CD4-positive, alpha-beta T cell (primary cell): ENCODE results near the gene EXOC3. TPM values are rescaled to one million over a fixed set of nuclear protein-coding genes. Genes with fewer than 3 reads are reported as not detected.

Source experiments
- ATAC-seq: fragments of 200-7000 bp; cut with Tn5 transposase; one replicate; pipeline ENCODE4 v1.10.0; 2022; ENCODE audit warnings: mild to moderate bottlenecking; ENCODE audit not compliant: poor library complexity
- CTCF ChIA-PET: fragments of 350-600 bp; sonication (Branson Sonifier 250); formaldehyde crosslinking; loops from one replicate; lab custom pipeline; 2021; ENCODE audit warnings: antibody characterized with exemption, inconsistent platforms; lab: Charles Lee
- POLR2A ChIA-PET: fragments of 350-600 bp; sonication (Branson Sonifier 250); formaldehyde crosslinking; loops from one replicate; lab custom pipeline; 2021; ENCODE audit warnings: antibody characterized with exemption, inconsistent platforms; lab: Charles Lee
- DNase-seq, 14 experiments: peaks; one replicate each; pipeline ENCODE4 v3.0.0-alpha.2; 2013 to 2020; ENCODE audit warnings: mixed read lengths in 2 of 14
- H3K27ac ChIP-seq, 2 donors: one replicate each; pipeline versions ENCODE4 v1.5.1 to v1.7.0; 2013; ENCODE audit warnings: low read length in 2 of 2, low read depth in 1 of 2, mild to moderate bottlenecking in 1 of 2
- H3K27me3 ChIP-seq, 2 experiments: 1 replicate in 1 of 2; 2 replicates in 1 of 2; pipeline versions ENCODE4 v1.6.1 to v1.7.0; 2013; ENCODE audit warnings: low read length in 2 of 2, control low read depth in 1 of 2, mild to moderate bottlenecking in 1 of 2, moderate library complexity in 1 of 2; ENCODE audit not compliant: insufficient read depth in 2 of 2, control insufficient read depth in 1 of 2
- H3K36me3 ChIP-seq: one replicate; pipeline ENCODE4 v1.6.1; 2013; ENCODE audit warnings: low read length, control low read depth; ENCODE audit not compliant: insufficient read depth
- H3K4me1 ChIP-seq: one replicate; pipeline ENCODE4 v1.6.1; 2013; ENCODE audit warnings: low read length, control low read depth; ENCODE audit not compliant: insufficient read depth
- H3K4me3 ChIP-seq: one replicate; pipeline ENCODE4 v1.5.1; 2013; ENCODE audit warnings: mild to moderate bottlenecking, low read length, moderate library complexity
- H3K9me3 ChIP-seq, 2 experiments: 1 replicate in 1 of 2; 2 replicates in 1 of 2; pipeline versions ENCODE4 v1.6.1 to v1.7.0; 2013; ENCODE audit warnings: low read length in 2 of 2, mild to moderate bottlenecking in 2 of 2, control low read depth in 1 of 2, moderate library complexity in 1 of 2; ENCODE audit not compliant: control insufficient read depth in 1 of 2, insufficient read depth in 1 of 2
- H3K27ac Mint-ChIP-seq: one replicate; pipeline ENCODE4 v1.8.0; 2020; ENCODE audit warnings: mixed read lengths
- H3K27me3 Mint-ChIP-seq: one replicate; pipeline ENCODE4 v1.8.0; 2021; ENCODE audit warnings: mixed read lengths
- H3K36me3 Mint-ChIP-seq: one replicate; pipeline ENCODE4 v1.8.0; 2021; ENCODE audit warnings: low read depth, mixed read lengths
- H3K4me1 Mint-ChIP-seq: one replicate; pipeline ENCODE4 v1.8.0; 2021; ENCODE audit warnings: low read depth, mixed read lengths
- H3K4me3 Mint-ChIP-seq: one replicate; pipeline ENCODE4 v1.8.0; 2020; ENCODE audit warnings: mild to moderate bottlenecking, mixed read lengths
- H3K9me3 Mint-ChIP-seq: one replicate; pipeline ENCODE4 v1.8.0; 2020; ENCODE audit warnings: mixed read lengths
- CTCF ChIP-seq: fragments of 200-600 bp; IDR thresholded peaks from one replicate; pipeline ENCODE4 v1.8.0; 2022; ENCODE audit warnings: antibody characterized with exemption, mild to moderate bottlenecking
- intact Hi-C, 2 experiments: fragments of 100-400 bp; cut with DNase I in 1 of 2; cut with micrococcal nuclease in 1 of 2; formaldehyde crosslinking; loops; one replicate each; pipeline versions ENCODE4 v1.15.1 to v1.9.0; 2023 to 2025; cut with DNase I, micrococcal nuclease
- total RNA-seq, 174 experiments: library from RNA in 2 of 174; stranded (reverse) in 2 of 174; gene quantifications; one replicate each; pipeline ENCODE4 v1.2.3 and lab custom pipeline; 2021 to 2026

Gene EXOC3
- total RNA-seq, 2 experiments from 2014 or later = 82.4 to 84.1 TPM

GRCh38 chr5:449151-449550 is 6.2 kb downstream of the EXOC3 start:
- Mint-ChIP-seq H3K27ac (peak overlapping the region; percentile 36), H3K4me1 (peaks cover 60% of the 10 kb centered on the region), H3K9me3 (peaks cover 8% of the 10 kb centered on the region), H3K36me3 (peaks cover 94% of the 10 kb centered on the region), H3K4me3 (no peak overlapping the region), H3K27me3 (no peaks in the 10 kb centered on the region)
- DNase-seq (no peak), ATAC-seq (no peak)
- CTCF ChIA-PET = no interaction called here
- no peak overlapping the region for H3K4me3 ChIP-seq
- H3K9me3 ChIP-seq = peaks cover 10 to 18% of the 10 kb centered on the region in 2 experiments
- H3K4me1 ChIP-seq = peaks cover 29% of the 10 kb centered on the region
- TF ChIP-seq CTCF = no peak
- POLR2A ChIA-PET = no interaction called here
- H3K27ac ChIP-seq = no peak overlapping the region
- intact Hi-C loops = loop anchor here (5.0 to 10.0 kb wide), 3 partner anchors 163 to 234 kb away; partner anchors contain the start of genes CEP72 (in 2 of the 2), CCDC127 (in 1 of the 2) and SDHA (in 1 of the 2)
- H3K27me3 ChIP-seq = no peaks in the 10 kb centered on the region
- peaks cover 75% of the 10 kb centered on the region for H3K36me3 ChIP-seq

GRCh38 chr5:451587-452458 is 8.8 kb downstream of the EXOC3 start:
- DNase-seq (no peak), ATAC-seq (no peak)
- POLR2A ChIA-PET = interaction anchor here (1.1 to 2.0 kb wide), 2 partner anchors 14 to 20 kb away, joined by 4 to 5 read pairs; no protein-coding TSS in a partner anchor
- H3K4me3 ChIP-seq = no peak overlapping the region
- Mint-ChIP-seq H3K4me1 (peaks cover 44% of the 10 kb centered on the region), H3K27me3 (no peaks in the 10 kb centered on the region), H3K9me3 (peaks cover 8% of the 10 kb centered on the region), H3K36me3 (peaks cover 100% of the 10 kb centered on the region), H3K27ac (no peak overlapping the region), H3K4me3 (no peak overlapping the region)
- no peaks in the 10 kb centered on the region for H3K27me3 ChIP-seq
- H3K4me1 ChIP-seq = peaks cover 23% of the 10 kb centered on the region
- H3K9me3 ChIP-seq = peaks cover 10 to 18% of the 10 kb centered on the region in 2 experiments
- H3K36me3 ChIP-seq = peaks cover 93% of the 10 kb centered on the region
- no peak overlapping the region for H3K27ac ChIP-seq
- CTCF ChIA-PET = no interaction called here
- intact Hi-C loops = no loop called here
- no peak for TF ChIP-seq CTCF

- Mint-ChIP-seq H3K4me1 (peaks cover 42% of the 10 kb centered on the region), H3K27me3 (no peaks in the 10 kb centered on the region), H3K36me3 (peaks cover 97% of the 10 kb centered on the region), H3K4me3 (no peak overlapping the region), H3K9me3 (peaks cover 8% of the 10 kb centered on the region), H3K27ac (peak overlapping the region; percentile 80)
- Histone ChIP-seq H3K27me3 (no peaks in the 10 kb centered on the region), H3K4me3 (no peak overlapping the region), H3K9me3 (peaks cover 10 to 18% of the 10 kb centered on the region in 2 experiments), H3K4me1 (peaks cover 23% of the 10 kb centered on the region), H3K27ac (no peak overlapping the region), H3K36me3 (peaks cover 93% of the 10 kb centered on the region)
- ChIA-PET CTCF (no interaction called here), POLR2A (interaction anchor here (1.1 kb wide), 1 partner anchor 12 kb away, joined by 5 read pairs; no protein-coding TSS in a partner anchor)
- ATAC-seq (no peak), DNase-seq (peak in 2 of 14 experiments; percentile 1 to 30)
- no peak for TF ChIP-seq CTCF
- intact Hi-C loops = no loop called here
Observed at GRCh38 chr5:452978-453710, 10.2 kb downstream of the EXOC3 start.
